Ishikawa (cell line): ENCODE results near the gene TADA2B.

ENCODE experiments used
- CEBPB ChIP-seq: IDR thresholded peaks from 2 replicates; pipeline ENCODE4 v1.6.1; 2012
- CREB1 ChIP-seq: IDR thresholded peaks from 2 replicates; pipeline ENCODE4 v1.6.1; 2012; ENCODE audit warnings: low read depth
- EGR1 ChIP-seq: IDR thresholded peaks from 2 replicates; pipeline ENCODE4 v1.6.1; 2012
- EP300 ChIP-seq: IDR thresholded peaks from 2 replicates; pipeline ENCODE4 v1.6.1; 2012; ENCODE audit warnings: borderline replicate concordance
- FOXM1 ChIP-seq: IDR thresholded peaks from 2 replicates; pipeline ENCODE4 v1.6.1; 2012; ENCODE audit warnings: low read depth, borderline replicate concordance
- MAX ChIP-seq: IDR thresholded peaks from 2 replicates; pipeline ENCODE4 v1.6.1; 2012
- NFIC ChIP-seq: IDR thresholded peaks from 2 replicates; pipeline ENCODE4 v1.6.1; 2012
- RAD21 ChIP-seq: IDR thresholded peaks from 2 replicates; pipeline ENCODE4 v1.6.1; 2012; ENCODE audit warnings: low read depth
- TAF1 ChIP-seq: IDR thresholded peaks from 2 replicates; pipeline ENCODE4 v1.6.1; 2012; ENCODE audit warnings: low read depth, mild to moderate bottlenecking
- TCF12 ChIP-seq: IDR thresholded peaks from 2 replicates; pipeline ENCODE4 v1.6.1; 2012; ENCODE audit warnings: low read depth
- TEAD4 ChIP-seq: IDR thresholded peaks from 2 replicates; pipeline ENCODE4 v1.6.1; 2012
- USF1 ChIP-seq: IDR thresholded peaks from 2 replicates; pipeline ENCODE4 v1.6.1; 2012
- YY1 ChIP-seq: IDR thresholded peaks from 2 replicates; pipeline ENCODE4 v1.6.1; 2012; ENCODE audit warnings: low read depth
- ZBTB7A ChIP-seq: IDR thresholded peaks from 2 replicates; pipeline ENCODE4 v1.6.1; 2012; ENCODE audit warnings: low read depth
- TF ChIP-seq, protein P1 (sequence below): IDR thresholded peaks from 2 replicates; pipeline ENCODE4 v1.6.1; 2012; ENCODE audit warnings: low read depth, mild to moderate bottlenecking

Gene TADA2B

DNA sequence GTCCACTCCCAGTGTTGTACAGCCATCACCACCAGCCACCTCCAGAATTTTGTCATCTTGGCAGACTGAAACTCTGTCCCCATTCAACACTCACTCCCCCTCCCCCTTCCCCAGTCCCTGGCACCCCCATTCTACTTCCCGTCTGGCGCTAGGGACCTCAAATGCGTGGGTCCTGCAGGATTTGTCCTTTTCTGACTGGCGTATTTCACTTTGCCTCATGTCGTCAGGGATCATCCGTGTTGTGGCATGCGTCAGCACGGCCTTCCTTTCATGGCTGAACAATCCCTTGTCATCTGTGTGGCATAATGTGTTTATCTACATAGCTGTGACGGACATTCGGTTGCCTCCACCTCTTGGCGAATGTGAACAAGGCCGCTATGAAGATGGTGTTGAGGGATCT, 5.5 kb downstream of the TADA2B start:
- TF ChIP-seq YY1, result no peak
- no peak for TF ChIP-seq USF1
- no peak for TF ChIP-seq TCF12
- TF ChIP-seq MAX, result no peak
- TF ChIP-seq, protein P1, sequence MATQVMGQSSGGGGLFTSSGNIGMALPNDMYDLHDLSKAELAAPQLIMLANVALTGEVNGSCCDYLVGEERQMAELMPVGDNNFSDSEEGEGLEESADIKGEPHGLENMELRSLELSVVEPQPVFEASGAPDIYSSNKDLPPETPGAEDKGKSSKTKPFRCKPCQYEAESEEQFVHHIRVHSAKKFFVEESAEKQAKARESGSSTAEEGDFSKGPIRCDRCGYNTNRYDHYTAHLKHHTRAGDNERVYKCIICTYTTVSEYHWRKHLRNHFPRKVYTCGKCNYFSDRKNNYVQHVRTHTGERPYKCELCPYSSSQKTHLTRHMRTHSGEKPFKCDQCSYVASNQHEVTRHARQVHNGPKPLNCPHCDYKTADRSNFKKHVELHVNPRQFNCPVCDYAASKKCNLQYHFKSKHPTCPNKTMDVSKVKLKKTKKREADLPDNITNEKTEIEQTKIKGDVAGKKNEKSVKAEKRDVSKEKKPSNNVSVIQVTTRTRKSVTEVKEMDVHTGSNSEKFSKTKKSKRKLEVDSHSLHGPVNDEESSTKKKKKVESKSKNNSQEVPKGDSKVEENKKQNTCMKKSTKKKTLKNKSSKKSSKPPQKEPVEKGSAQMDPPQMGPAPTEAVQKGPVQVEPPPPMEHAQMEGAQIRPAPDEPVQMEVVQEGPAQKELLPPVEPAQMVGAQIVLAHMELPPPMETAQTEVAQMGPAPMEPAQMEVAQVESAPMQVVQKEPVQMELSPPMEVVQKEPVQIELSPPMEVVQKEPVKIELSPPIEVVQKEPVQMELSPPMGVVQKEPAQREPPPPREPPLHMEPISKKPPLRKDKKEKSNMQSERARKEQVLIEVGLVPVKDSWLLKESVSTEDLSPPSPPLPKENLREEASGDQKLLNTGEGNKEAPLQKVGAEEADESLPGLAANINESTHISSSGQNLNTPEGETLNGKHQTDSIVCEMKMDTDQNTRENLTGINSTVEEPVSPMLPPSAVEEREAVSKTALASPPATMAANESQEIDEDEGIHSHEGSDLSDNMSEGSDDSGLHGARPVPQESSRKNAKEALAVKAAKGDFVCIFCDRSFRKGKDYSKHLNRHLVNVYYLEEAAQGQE, result no peak
- no peak for TF ChIP-seq ZBTB7A
- TF ChIP-seq RAD21, result no peak

DNA sequence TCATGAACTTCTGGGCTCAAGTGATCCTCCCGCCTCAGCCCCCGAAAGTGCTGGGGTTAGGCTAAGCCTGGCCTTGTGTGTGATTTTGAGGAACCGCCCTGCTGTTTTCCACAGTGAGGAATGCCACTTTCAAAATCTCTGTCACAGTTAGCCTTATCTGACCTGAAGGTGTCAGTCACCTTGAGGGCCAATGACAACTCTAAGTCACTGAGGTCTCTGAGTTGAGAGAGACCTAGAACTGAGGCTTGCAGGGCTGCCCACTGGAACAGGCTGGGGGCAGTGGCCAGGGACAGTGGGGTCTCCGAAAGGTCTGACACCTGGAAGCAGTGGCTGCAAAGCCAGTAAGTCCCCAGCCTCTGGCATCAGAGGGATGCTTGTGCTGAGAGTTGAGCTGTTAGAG, 6.1 kb downstream of the TADA2B start:
- TF ChIP-seq TEAD4 (no peak), TCF12 (no peak), FOXM1 (no peak), EGR1 (no peak), USF1 (no peak), NFIC (no peak), CEBPB (no peak), ZBTB7A (no peak), RAD21 (no peak), CREB1 (no peak), MAX (no peak), EP300 (no peak), YY1 (no peak), TAF1 (no peak)
- TF ChIP-seq, protein P1, result no peak

- no peak for TF ChIP-seq CEBPB
Measured at GRCh38 chr4:7049739-7050138, 6.6 kb downstream of the TADA2B start.

DNA sequence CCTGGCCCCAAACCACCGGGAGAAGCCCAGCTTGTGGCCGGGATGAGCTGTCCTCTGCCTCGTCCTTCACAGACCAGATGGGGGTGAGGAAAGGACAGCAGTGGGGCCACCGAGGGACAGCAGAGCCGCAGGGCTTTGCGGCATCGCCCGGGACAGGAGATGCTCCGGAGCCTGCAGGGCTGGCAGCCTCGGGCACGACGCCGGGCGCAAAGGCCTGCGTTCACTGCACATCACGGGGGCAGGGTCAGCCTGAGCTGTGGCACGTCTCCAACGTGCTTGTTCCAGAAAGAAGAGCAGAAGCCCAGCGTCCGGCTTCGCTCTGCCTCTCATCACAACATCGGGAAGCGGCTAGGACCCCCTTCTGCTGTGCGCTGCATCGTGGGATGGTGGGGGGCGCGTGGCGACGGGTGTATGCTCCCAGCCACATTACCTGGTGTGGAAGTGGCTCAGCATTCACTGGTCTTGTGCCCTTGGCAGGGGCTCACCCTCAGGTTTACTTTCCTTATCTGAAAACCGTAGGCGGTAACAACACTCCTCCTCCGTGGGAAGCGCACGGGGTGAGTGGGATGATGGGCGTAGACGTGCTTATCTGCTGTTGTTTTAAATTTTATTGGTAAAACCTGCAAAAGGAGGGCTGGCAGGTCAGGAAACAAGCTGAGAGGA, 7.4 kb downstream of the TADA2B start:
- TF ChIP-seq FOXM1 (no peak), RAD21 (no peak), TCF12 (no peak), EP300 (no peak), TEAD4 (no peak), EGR1 (no peak), MAX (no peak), ZBTB7A (no peak), NFIC (no peak), TAF1 (no peak), CREB1 (no peak), YY1 (no peak), USF1 (no peak), CEBPB (no peak)
- TF ChIP-seq, protein P1, result no peak
